ENCODE results near the gene ACRBP. TPM values are rescaled to one million over a fixed set of nuclear protein-coding genes. Genes with fewer than 3 reads are reported as not detected.
A peak's percentile ranks its signal among the peaks of the same experiment; 100 is the strongest.

Gene ACRBP
- total and polyA plus RNA-seq, 12 donors, result 0.25 to 4.1 (median 0.43) TPM; not detected in 1

DNA sequence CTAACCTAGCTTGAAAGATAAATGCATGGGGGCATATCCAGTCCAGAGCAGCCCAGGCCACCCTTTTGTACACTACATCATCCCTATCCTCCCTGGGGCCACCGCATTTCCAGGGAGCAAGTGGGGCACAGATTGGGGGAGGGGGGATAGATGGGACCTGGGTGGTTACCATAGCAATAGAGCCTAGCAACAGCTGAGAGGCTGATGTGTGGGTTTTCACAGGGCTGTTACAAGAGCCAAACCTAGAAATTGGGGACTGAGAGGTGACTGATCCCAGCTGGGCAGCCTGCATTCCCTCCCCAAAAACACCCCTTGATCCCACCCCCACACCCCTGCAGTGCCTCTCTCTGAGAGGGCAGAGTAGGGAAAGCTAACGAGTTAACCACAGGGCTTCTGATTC, 45.7 kb upstream of the ACRBP start:
- intact Hi-C loops (cut with DNase I), result loop anchor here in 2 of 10 donors (10.0 kb wide), 2 partner anchors 68 to 78 kb away; no protein-coding TSS in a partner anchor
- Histone ChIP-seq H3K36me3 (no peaks in the 10 kb centered on the region), H3K9me3 (no peaks in the 10 kb centered on the region), H3K27ac (no peak overlapping the region), H3K4me1 (peaks cover 3 to 27% (median 19%) of the 10 kb centered on the region in 9 donors), H3K27me3 (peaks cover 0 to 29% (median 11%) of the 10 kb centered on the region in 7 donors), H3K4me3 (no peak overlapping the region)
- ATAC-seq, result no peak
- 51 to 56% methylated on average over 2 of the region's 2 CpGs for WGBS, 2 donors
- DNase-seq, result no peak
- TF ChIP-seq CTCF (IDR thresholded peaks at IDR 0.05), result no peak

DNA sequence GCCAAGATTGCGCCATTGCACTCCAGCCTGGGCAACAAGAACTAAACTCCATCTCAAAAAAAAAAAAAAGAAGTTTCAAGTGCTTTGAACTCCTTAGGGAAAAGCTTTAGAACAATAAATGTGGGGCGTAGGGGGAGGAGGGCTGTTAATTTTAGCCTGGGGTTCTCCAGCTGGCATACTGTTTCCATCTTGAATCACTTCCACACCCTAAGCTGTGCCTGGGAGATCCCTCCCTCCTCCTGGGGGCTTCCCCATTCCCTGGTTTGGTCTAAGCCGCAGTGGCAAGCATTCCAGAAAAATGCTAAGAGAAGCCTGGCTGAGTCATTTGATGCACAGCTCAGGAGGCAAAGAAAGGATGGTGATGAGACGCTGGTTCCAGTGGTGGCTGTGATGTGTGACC, 44.2 kb upstream of the ACRBP start:
- Histone ChIP-seq H3K27ac (no peak overlapping the region), H3K9me3 (no peaks in the 10 kb centered on the region), H3K4me1 (peaks cover 3 to 41% (median 33%) of the 10 kb centered on the region in 9 donors), H3K4me3 (no peak overlapping the region), H3K36me3 (peaks cover 0 to 8% (median 0%) of the 10 kb centered on the region in 9 donors), H3K27me3 (peaks cover 0 to 15% (median 0%) of the 10 kb centered on the region in 7 donors)
- DNase-seq, result no peak
- no peak for TF ChIP-seq CTCF (IDR thresholded peaks at IDR 0.05)
- WGBS, 2 donors, result 73 to 80% methylated on average over 4 of the region's 4 CpGs
- ATAC-seq, result no peak
- intact Hi-C loops (cut with DNase I), result loop anchor here in 3 of 10 donors (2.0 to 10.0 kb wide), 3 partner anchors 31 to 77 kb away; no protein-coding TSS in a partner anchor

GRCh38 chr12:6688999-6689882, 42.0 kb upstream of the ACRBP start, which contains the start of gene ZNF384:
TSS of gene ZNF384 (minus strand) at chr12:6689375. CDS start at chr12:6679520, 9,855 bp downstream.
- 1% methylated on average over 63 to 72 of the region's 72 CpGs for WGBS, 2 donors
- TF ChIP-seq CTCF (IDR thresholded peaks at IDR 0.05), result peak in 5 of 9 donors; percentile 11 to 31 (median 22)

GRCh38 chr12:6688543-6688998, 41.3 kb upstream of the ACRBP start:
- ATAC-seq (no peak), DNase-seq (peak; percentile 45 to 92)
- no peak for TF ChIP-seq CTCF (IDR thresholded peaks at IDR 0.05)
- intact Hi-C loops (cut with DNase I), result loop anchor here in 8 of 10 donors (2.0 to 10.0 kb wide), 7 partner anchors 26 to 79 kb away; partner anchors contain the start of genes MLF2 (in 2 of the 8), COPS7A (in 1 of the 8), ING4 (in 1 of the 8) and PTMS (in 1 of the 8)
- Histone ChIP-seq H3K27ac (peak overlapping the region; percentile 95 to 100 (median 98)), H3K27me3 (no peaks in the 10 kb centered on the region), H3K4me1 (peaks cover 3 to 59% (median 40%) of the 10 kb centered on the region in 9 donors), H3K36me3 (peaks cover 0 to 35% (median 0%) of the 10 kb centered on the region in 9 donors), H3K4me3 (peak overlapping the region; percentile 65 to 98 (median 91)), H3K9me3 (no peaks in the 10 kb centered on the region)
- 1 to 2% methylated on average over 12 to 13 of the region's 13 CpGs for WGBS, 2 donors

More at GRCh38 chr12:6688999-6689882, 42.0 kb upstream of the ACRBP start, which contains the start of gene ZNF384:
- H3K9me3 ChIP-seq, result no peaks in the 10 kb centered on the region
- H3K4me3 ChIP-seq, result peak within 1 kb of the TSS; percentile 65 to 98 (median 91)
- peak within 1 kb of the TSS; percentile 95 to 100 (median 98) for H3K27ac ChIP-seq
- H3K27me3 ChIP-seq, result peaks cover 0 to 1% (median 0%) of the 10 kb centered on the region in 7 donors
- ATAC-seq (peak; percentile 91 to 97 (median 96)), DNase-seq (peak; percentile 94 to 99)
- intact Hi-C loops (cut with DNase I), result loop anchor here in 8 of 10 donors (1.0 to 10.0 kb wide), 11 partner anchors 26 to 78 kb away; partner anchors contain the start of genes ING4 (in 6 of the 8), COPS7A (in 3 of the 8), MLF2 (in 3 of the 8) and PTMS (in 1 of the 8)
- H3K36me3 ChIP-seq, result peaks cover 0 to 28% (median 0%) of the 10 kb centered on the region in 9 donors
- H3K4me1 ChIP-seq, result peaks cover 3 to 55% (median 40%) of the 10 kb centered on the region in 9 donors

Measured in heart right ventricle (tissue), 16 donors.